HK-2 (cell line): Measurements from ENCODE around the gene ZNF385B.
A peak's percentile ranks its signal among the peaks of the same experiment; 100 is the strongest.

Experiments used
- DNase-seq: peaks from one replicate; pipeline ENCODE4 v3.0.0-alpha.2; 2018; ENCODE audit not compliant: unreplicated experiment

Gene ZNF385B

DNA sequence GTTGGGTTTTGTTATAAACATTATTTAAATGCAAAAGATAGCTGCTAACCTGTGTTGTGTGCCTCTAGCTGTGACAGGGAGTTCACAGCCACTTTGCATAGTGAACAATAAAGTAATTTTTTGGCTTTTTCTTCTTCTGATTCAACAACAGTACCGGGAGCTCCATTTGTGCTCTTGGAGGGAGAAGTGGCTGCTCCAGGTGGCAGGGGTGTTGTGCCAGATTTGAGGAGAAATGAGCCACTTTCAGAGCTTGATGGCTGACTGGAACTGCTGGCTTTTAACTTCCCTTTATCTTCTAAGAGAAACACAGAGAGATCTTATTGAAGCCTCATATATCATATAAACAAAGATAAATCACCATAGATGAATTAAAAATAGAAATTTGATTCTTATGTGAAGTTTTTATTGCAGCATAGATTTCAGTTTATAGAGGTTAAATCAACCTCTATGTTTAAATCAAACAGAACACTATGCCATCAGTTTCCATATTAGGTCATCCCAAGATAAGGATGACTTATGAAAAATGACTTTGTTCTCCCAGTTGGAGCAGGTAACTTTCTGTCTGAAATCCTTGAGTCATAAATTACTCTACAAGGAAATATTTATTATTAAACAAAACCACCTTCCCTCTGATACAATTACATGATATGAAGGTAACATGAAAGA, 414.8 kb downstream of the ZNF385B start:
- DNase-seq = no peak

DNA sequence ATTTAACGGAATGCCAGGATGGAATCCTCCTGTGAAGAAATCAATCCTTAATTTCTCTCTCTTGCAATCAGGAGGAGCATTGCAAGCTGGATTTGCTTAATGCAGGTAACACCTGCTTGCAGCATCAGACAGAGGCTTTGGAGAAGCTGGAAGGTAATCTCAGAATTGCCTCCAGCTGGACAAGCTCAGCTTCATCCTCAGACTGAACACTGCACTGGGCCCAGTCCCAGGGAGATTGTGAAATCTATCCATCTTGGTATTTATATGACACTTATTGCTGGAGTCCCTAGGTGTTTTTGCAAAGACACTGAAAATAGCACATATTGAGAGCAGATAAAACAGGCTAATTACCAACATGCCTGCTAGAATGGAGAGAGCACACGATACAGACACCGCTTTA, 417.4 kb downstream of the ZNF385B start:
- no peak for DNase-seq

GRCh38 chr2:179443180-179443579, 418.2 kb downstream of the ZNF385B start:
- DNase-seq = no peak

DNA sequence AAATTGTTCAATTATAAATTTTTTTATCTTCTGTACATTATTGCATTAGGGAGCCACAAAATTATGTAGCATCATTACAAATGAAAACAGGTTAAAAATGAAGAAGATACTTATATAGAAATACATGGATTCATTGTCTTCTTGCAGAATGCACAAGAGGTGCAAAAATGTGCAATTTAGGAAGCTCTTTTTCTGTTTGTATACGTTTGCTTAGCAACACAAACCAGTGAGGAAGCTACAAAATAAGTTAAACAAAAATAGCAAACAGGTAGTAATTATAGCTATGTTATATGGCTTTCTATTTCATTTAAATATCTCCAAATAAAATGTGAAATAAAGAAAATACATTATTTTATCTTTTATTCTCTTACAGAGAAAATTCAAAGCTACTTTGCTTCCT, 419.2 kb downstream of the ZNF385B start:
- no peak for DNase-seq

GRCh38 chr2:179441551-179441950, 419.9 kb downstream of the ZNF385B start:
- DNase-seq = no peak

- DNase-seq = no peak
These were observed 420.7 kb downstream of the ZNF385B start for GRCh38 chr2:179440642-179441251.

GRCh38 chr2:179438654-179439053, 422.8 kb downstream of the ZNF385B start:
- no peak for DNase-seq

DNA sequence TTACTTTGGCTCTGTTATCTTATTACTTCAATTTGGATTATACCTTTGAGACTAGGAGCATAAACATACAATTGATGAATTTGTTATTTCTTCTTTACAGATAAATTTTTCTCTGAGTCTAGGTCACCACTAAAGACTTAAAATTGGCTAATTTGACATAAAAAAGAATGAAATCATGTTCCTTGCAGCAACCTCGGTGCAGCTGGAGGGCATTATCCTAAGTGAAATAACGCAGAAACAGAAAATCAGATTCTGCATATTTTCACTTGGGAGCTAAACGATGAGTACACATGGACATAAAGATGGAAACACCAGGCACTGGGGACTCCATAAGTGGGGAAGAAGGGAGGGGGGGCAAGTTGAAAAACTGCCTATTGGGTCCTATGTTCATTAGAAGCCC, 424.0 kb downstream of the ZNF385B start:
- no peak for DNase-seq

GRCh38 chr2:179435566-179435965, 425.8 kb downstream of the ZNF385B start:
- no peak for DNase-seq

DNA sequence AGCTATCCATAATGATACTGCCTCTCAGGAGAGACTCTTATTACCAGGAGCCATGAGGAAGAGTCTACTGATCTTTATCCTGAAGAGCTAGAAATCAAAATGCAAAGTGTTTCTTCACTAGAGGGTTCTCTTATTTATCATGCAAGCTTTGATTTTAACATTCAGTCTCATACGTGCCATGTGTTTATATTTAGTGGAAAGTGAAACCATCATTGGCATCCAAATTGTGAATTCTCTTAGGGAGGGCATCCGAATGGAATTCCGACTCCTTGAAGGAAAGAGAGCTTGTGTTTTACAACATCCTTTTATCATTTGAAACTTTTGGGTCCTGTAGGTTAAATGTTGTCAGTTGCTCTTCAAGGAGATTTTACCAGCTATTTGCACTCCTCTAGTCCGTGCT, 426.4 kb downstream of the ZNF385B start:
- DNase-seq = no peak

DNA sequence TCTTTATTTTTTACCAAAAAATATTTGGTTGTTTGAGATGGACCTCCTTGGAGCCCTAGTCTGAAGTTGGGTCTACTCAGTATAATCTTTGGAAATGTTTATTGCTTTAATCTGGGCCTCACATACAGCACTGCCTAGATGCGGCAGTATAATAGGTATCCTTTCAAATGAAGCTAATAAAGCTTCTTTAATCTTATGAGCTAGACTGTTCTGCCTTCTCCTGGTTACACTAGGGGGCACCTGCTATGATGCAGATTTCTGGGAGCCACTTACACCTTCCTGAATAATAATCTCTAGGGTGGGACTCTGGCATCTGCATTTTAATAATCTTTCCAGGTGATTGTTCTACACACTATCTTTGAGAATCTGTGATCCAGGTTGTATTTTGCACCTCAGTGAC, 427.1 kb downstream of the ZNF385B start:
- DNase-seq = no peak

DNA sequence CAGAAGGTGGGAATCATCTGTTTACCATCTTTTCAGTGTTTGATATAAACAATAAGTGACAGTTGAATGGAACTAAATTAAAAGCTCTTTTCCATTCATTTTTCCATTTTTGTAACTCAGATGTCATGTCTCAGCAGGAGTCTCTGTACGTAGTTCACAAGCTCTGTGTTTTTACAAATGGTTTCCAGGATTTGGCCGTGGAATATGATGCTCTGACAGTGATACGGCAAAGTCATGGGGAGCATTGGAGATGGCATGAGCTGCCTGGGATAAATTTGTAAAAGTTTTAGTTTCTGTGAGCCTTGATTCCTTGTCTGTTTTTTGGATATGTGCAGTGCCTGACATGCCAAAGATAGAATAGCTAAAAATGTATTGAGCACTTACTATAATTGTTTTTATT, 428.7 kb downstream of the ZNF385B start:
- no peak for DNase-seq

DNA sequence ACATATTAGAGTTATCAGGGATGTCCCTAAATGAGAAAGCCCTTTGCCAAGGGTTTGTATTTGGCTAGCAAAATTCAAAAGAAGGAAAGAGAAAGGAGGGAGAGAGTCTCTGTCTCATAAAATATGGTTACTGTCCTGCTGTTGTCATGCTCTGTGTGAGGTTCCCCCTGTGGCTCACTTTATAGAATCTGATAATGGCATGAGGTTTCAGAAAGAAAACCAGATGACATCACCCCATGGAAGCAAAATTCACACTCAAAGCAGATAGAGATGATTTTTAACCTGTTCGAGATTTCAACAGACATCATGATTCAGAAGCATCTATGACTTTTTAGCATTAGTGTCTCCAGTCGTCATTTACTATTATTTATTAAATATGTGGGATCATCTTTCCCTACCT, 431.8 kb downstream of the ZNF385B start:
- no peak for DNase-seq

GRCh38 chr2:179429060-179429471, 432.3 kb downstream of the ZNF385B start:
- no peak for DNase-seq

DNA sequence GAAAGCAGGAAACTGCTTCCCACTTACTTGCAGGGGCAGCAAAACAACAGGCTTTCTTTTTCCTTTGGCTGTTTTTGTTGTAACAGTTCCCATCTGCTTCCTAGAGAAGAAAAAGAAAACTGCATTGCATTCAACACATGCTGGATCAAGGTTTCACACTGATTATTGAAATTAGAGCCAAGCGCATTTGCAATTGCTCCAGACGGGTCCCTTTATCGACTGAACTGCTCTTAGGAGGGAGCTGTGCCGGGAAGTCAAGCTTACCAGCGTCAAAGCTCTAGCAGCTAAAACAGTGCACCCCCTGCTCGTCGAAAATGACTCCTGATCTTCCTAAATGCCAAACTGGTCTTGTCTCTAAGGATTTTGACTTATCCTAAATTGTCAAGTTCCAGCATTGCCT, 432.8 kb downstream of the ZNF385B start:
- DNase-seq = no peak

DNA sequence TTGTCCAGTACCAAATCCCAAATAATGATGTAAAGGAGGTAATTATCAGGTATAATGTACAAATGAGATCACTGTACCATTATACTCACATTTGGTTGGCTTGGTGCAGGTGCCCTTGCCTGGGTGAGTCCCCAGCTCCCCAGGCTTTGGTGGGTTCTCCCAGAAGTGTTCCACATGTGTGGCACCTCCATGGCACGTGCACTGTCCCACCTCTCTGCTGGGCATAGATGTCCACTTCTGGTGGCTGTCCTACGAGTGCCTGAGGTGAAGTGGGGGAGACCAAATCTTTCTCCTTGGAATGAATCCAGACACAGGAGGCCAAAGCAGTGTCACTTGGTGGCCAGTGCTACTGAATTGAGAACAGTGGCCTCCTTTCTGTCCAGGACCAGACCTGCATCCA, 434.3 kb downstream of the ZNF385B start:
- DNase-seq = no peak

- no peak for DNase-seq
These were observed 436.8 kb downstream of the ZNF385B start for GRCh38 chr2:179424571-179424970.

- peak; percentile 64 for DNase-seq
These were observed 439.3 kb downstream of the ZNF385B start for GRCh38 chr2:179422037-179422643.

GRCh38 chr2:179417436-179417949, 443.9 kb downstream of the ZNF385B start:
- no peak for DNase-seq

DNA sequence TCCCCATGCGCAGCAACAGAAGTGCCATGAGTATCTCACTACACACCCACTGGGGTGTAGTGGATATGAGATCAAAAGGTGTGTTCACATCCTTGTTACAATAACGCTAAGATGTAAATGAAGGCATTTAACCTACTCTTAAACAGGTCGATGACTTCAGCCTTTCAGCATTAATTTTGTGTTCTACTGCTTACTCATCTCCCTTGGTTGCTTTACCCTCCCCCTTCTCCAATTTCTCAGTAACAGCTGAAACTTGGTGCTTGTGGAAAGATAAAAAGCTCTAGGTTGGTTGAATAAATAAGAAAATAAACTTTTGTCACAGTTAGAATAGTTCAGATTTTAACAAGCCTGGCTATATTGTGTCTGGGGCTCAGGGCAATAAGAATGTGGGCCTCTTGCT, 449.3 kb downstream of the ZNF385B start:
- no peak for DNase-seq

DNA sequence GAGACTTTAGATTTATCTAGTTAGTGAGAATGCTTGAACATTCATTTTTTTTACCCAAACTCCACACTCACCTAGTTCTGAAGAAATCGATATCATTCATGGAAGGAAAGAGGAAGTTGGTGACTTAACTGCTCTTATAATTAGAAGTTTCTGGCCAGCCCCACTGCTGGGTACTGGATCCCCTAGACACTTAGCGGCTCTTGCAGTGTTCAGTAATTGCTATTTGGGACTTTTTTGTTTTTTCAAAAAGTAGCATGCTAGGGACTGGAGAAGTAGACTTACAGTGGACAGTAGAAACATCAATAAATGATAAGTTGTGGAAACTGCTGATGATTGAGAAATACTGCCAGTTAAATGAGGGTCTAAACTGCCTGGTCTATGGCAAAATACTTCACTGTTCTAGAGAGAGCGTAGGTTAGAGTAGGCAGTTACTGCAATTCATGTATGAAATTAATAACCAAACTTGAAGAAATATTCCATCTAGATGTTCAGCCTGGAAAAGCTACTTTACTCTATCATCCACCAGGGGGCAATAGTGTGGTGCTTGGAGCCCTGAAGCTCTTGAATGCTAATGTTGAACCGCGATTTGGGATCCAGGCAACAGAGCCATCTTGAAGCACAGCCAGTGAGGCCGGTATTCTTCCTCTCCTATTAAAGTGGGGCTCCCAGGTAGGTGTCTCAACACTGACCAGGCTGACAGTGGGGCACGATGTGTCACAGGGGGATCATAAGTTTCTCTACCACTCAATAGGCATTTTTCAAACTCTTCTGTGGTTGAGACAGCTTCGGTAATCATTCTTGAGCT, 450.7 kb downstream of the ZNF385B start:
- peak; percentile 35 for DNase-seq

DNA sequence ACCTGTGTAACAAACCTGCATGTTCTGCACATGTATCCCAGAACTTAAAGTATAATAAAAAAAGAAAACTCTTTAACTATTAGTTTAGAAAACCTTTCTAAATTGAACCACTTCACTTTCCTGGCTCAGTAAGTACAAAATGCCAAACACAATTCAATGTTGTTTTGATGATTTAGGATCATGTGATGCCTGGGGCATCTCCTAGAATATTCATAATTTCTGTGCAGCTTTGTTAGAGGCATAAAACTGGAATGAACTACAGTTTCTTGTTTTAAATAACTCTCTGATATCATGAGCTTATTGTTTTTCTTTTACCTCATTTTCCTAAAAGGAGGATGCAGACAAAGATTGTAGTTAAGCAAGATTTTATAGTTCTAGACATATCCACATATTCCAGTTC, 457.8 kb downstream of the ZNF385B start:
- DNase-seq = no peak
